Lower lobe of right lung (tissue), 2 donors: ENCODE data around the gene CEP170. TPM values are rescaled to one million over a fixed set of nuclear protein-coding genes. Genes with fewer than 3 reads are reported as not detected.
"Not testable (repeated sequence)": the region's sequence is repeated elsewhere in the genome, so short reads cannot be mapped to it uniquely, and the experiment has no call there.

Experiments
- ATAC-seq, 2 donors: fragments of 200-7000 bp; cut with Tn5 transposase; one replicate each; pipeline ENCODE4 v1.9.1; 2020 to 2022; ENCODE audit warnings: mild to moderate bottlenecking in 2 of 2, moderate library complexity in 2 of 2
- DNase-seq: peaks from one replicate; pipeline ENCODE4 v3.0.0-alpha.2; 2020
- H3K27ac ChIP-seq: fragments of 200-600 bp; one replicate; pipeline ENCODE4 v1.8.0; 2022
- H3K27me3 ChIP-seq: fragments of 200-600 bp; one replicate; pipeline ENCODE4 v1.8.0; 2022; ENCODE audit warnings: low read depth
- H3K36me3 ChIP-seq: fragments of 200-600 bp; one replicate; pipeline ENCODE4 v1.8.0; 2022; ENCODE audit warnings: mild to moderate bottlenecking
- H3K4me1 ChIP-seq: fragments of 200-600 bp; one replicate; pipeline ENCODE4 v1.8.0; 2022
- H3K4me3 ChIP-seq: fragments of 200-600 bp; one replicate; pipeline ENCODE4 v1.8.0; 2022; ENCODE audit warnings: mild to moderate bottlenecking
- H3K9me3 ChIP-seq: fragments of 200-600 bp; one replicate; pipeline ENCODE4 v1.8.0; 2022
- intact Hi-C: fragments of 100-400 bp; cut with DNase I; formaldehyde crosslinking; loops from one replicate; pipeline ENCODE4 v1.11.0; 2022
- total RNA-seq: library from RNA; stranded (reverse); fragmentation: NEBNext Ultra II Directional; extraction: Animal tissue kit (Norgen Biotek cat#: 25700); gene quantifications from one replicate; pipeline ENCODE4 v1.2.1, GENCODE V29; 2021
- donor health status: DM: no; HTN: yes; CAD: no; lungs with severe emphysema.

The CEP170 gene
- total RNA-seq, 1 donor from 2014 or later: 106 TPM

GRCh38 chr1:243101551-243102050 lies 153.5 kb downstream of the CEP170 start:
- H3K4me1 ChIP-seq, intact Hi-C loops, H3K9me3 ChIP-seq, H3K27me3 ChIP-seq, H3K27ac ChIP-seq, H3K36me3 ChIP-seq: not testable (repeated sequence)
- peak; percentile 72 for DNase-seq
- ATAC-seq: peak; percentile 40 to 71
- peak overlapping the region; percentile 32 for H3K4me3 ChIP-seq

GRCh38 chr1:243087368-243087767 lies 167.7 kb downstream of the CEP170 start:
- H3K27me3 ChIP-seq, DNase-seq, H3K36me3 ChIP-seq, H3K27ac ChIP-seq, ATAC-seq, intact Hi-C loops, H3K4me3 ChIP-seq, H3K4me1 ChIP-seq, H3K9me3 ChIP-seq: not testable (repeated sequence)

Other genes with a start within 250 kb of the CEP170 start
- 92.7 TPM for gene SDCCAG8, start 760 bp upstream of the CEP170 start, total RNA-seq